ENCODE measurements around the gene RPS27L. TPM values are rescaled to one million over a fixed set of nuclear protein-coding genes. Genes with fewer than 3 reads are reported as not detected.
"Not testable (repeated sequence)": the region's sequence is repeated elsewhere in the genome, so short reads cannot be mapped to it uniquely, and the experiment has no call there.

The RPS27L gene
- total and polyA plus RNA-seq, 2 experiments from 2014 or later, result 30.6 to 326 TPM

DNA sequence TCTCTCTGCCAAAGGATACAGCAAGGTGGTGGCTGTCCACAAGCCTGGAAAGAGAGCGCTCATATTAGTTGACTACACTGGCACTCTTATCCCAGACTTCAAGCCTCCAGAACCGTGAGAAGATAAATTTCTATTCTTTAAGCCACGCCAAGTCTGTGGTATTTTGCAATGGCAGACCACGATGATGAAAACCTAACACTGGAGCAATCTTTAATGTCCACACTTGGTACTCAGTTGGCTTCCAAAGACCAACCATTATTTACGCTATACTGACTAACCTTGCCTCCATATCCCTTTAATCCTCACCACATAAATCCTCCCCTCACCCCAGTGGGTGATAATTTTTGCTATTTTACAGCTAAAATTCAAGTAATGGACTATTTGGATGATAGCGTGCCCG, 52.5 kb downstream of the RPS27L start:
- Histone ChIP-seq H3K4me3 (no peak overlapping the region), H3K27ac (no peak overlapping the region), H3K36me3 (no peaks in the 10 kb centered on the region), H3K4me1 (ENCODE audit: low read depth) (no peaks in the 10 kb centered on the region), H3K27me3 (no peaks in the 10 kb centered on the region), H3K9me3 (ENCODE audit: low read depth) (no peaks in the 10 kb centered on the region)
- TF ChIP-seq, protein P1, sequence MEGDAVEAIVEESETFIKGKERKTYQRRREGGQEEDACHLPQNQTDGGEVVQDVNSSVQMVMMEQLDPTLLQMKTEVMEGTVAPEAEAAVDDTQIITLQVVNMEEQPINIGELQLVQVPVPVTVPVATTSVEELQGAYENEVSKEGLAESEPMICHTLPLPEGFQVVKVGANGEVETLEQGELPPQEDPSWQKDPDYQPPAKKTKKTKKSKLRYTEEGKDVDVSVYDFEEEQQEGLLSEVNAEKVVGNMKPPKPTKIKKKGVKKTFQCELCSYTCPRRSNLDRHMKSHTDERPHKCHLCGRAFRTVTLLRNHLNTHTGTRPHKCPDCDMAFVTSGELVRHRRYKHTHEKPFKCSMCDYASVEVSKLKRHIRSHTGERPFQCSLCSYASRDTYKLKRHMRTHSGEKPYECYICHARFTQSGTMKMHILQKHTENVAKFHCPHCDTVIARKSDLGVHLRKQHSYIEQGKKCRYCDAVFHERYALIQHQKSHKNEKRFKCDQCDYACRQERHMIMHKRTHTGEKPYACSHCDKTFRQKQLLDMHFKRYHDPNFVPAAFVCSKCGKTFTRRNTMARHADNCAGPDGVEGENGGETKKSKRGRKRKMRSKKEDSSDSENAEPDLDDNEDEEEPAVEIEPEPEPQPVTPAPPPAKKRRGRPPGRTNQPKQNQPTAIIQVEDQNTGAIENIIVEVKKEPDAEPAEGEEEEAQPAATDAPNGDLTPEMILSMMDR (IDR thresholded peaks at IDR 0.05; ENCODE audit: low read depth, low read length), result no peak
- DNase-seq (ENCODE audit: low read depth in 1 of 2, low spot score in 1 of 2), result peak in 1 of 2 donors; percentile 83

- H3K27ac ChIP-seq, result no peak overlapping the region
- TF ChIP-seq, protein P1 (IDR thresholded peaks at IDR 0.05; ENCODE audit: low read depth, low read length), result no peak
- no peaks in the 10 kb centered on the region for H3K36me3 ChIP-seq
- no peaks in the 10 kb centered on the region for H3K4me1 ChIP-seq (ENCODE audit: low read depth)
- H3K9me3 ChIP-seq (ENCODE audit: low read depth), result no peaks in the 10 kb centered on the region
- no peak for DNase-seq (ENCODE audit: low read depth in 1 of 2, low spot score in 1 of 2)
- H3K4me3 ChIP-seq, result no peak overlapping the region
- no peaks in the 10 kb centered on the region for H3K27me3 ChIP-seq
Measured at GRCh38 chr15:63103416-63103815, 53.9 kb downstream of the RPS27L start.

GRCh38 chr15:63099581-63099980, 57.7 kb downstream of the RPS27L start:
- not testable (repeated sequence) for H3K36me3 ChIP-seq; H3K4me3 ChIP-seq; H3K27ac ChIP-seq; H3K4me1 ChIP-seq (ENCODE audit: low read depth); H3K27me3 ChIP-seq; H3K9me3 ChIP-seq (ENCODE audit: low read depth); DNase-seq (ENCODE audit: low read depth in 1 of 2, low spot score in 1 of 2)

GRCh38 chr15:63098901-63099300, 58.4 kb downstream of the RPS27L start:
- H3K27me3 ChIP-seq; H3K9me3 ChIP-seq (ENCODE audit: low read depth); DNase-seq (ENCODE audit: low read depth in 1 of 2, low spot score in 1 of 2); H3K4me3 ChIP-seq; H3K36me3 ChIP-seq; H3K27ac ChIP-seq: not testable (repeated sequence)
- peaks cover 10% of the 10 kb centered on the region for H3K4me1 ChIP-seq (ENCODE audit: low read depth)

Other genes starting within 250 kb of the RPS27L start
- 6,553 and 8,453 TPM in 2 replicates for gene TPM1, start 114.7 kb downstream of the RPS27L start, total RNA-seq
- gene TPM1, start 114.7 kb downstream of the RPS27L start, polyA plus RNA-seq, result 7,519 and 10,138 TPM in 2 replicates
- gene LACTB, start 35.6 kb downstream of the RPS27L start, total RNA-seq, result 13.3 and 14.1 TPM in 2 replicates
- 14.0 and 18.0 TPM in 2 replicates for gene LACTB, start 35.6 kb downstream of the RPS27L start, polyA plus RNA-seq
- gene RAB8B, start 32.1 kb upstream of the RPS27L start, total RNA-seq, result 8.0 and 12.4 TPM in 2 replicates
- 5.1 and 8.2 TPM in 2 replicates for gene RAB8B, start 32.1 kb upstream of the RPS27L start, polyA plus RNA-seq
- 6.7 and 12.4 TPM in 2 replicates for gene APH1B, start 120.1 kb upstream of the RPS27L start, total RNA-seq
- 10.2 and 14.4 TPM in 2 replicates for gene APH1B, start 120.1 kb upstream of the RPS27L start, polyA plus RNA-seq
- gene CA12, start 224.4 kb upstream of the RPS27L start, total RNA-seq, result 0.03 and 0.04 TPM in 2 replicates
- not detected in 2 replicates for gene CA12, start 224.4 kb upstream of the RPS27L start, polyA plus RNA-seq